ENCODE data around the gene ARHGDIA.

Gene ARHGDIA

GRCh38 chr17:81905993-81906392 is 34.9 kb upstream of the ARHGDIA start:
- no peak for DNase-seq

GRCh38 chr17:81905424-81905875 is 34.3 kb upstream of the ARHGDIA start:
- DNase-seq, result no peak

GRCh38 chr17:81904600-81905423 is 33.7 kb upstream of the ARHGDIA start:
- no peak for DNase-seq

GRCh38 chr17:81903896-81904599 is 32.9 kb upstream of the ARHGDIA start:
- DNase-seq, result no peak

GRCh38 chr17:81903415-81903831 is 32.3 kb upstream of the ARHGDIA start:
- no peak for DNase-seq

- DNase-seq, result no peak
Observed at GRCh38 chr17:81902653-81903414, 31.7 kb upstream of the ARHGDIA start.

GRCh38 chr17:81902023-81902652 is 31.0 kb upstream of the ARHGDIA start, which contains the start of gene NPB:
Gene NPB (plus strand): TSS chr17:81902238. CDS start chr17:81902278, 40 bp downstream.
- no peak for DNase-seq

GRCh38 chr17:81901167-81902022 is 30.3 kb upstream of the ARHGDIA start:
- no peak for DNase-seq

GRCh38 chr17:81900181-81900820 is 29.2 kb upstream of the ARHGDIA start:
- no peak for DNase-seq

- no peak for DNase-seq
Observed at GRCh38 chr17:81899514-81900166, 28.5 kb upstream of the ARHGDIA start.

- no peak for DNase-seq
Observed at GRCh38 chr17:81898885-81899284, 27.7 kb upstream of the ARHGDIA start.

GRCh38 chr17:81898029-81898866 is 27.1 kb upstream of the ARHGDIA start:
- no peak for DNase-seq

GRCh38 chr17:81895400-81895799 is 24.3 kb upstream of the ARHGDIA start:
- DNase-seq, result no peak

- no peak for DNase-seq
Observed at GRCh38 chr17:81891303-81891552, 20.1 kb upstream of the ARHGDIA start.

- no peak for DNase-seq
Observed at GRCh38 chr17:81890447-81891302, 19.5 kb upstream of the ARHGDIA start.

- no peak for DNase-seq
Observed at GRCh38 chr17:81889602-81890001, 18.5 kb upstream of the ARHGDIA start.

- no peak for DNase-seq
Observed at GRCh38 chr17:81888988-81889595, 18.0 kb upstream of the ARHGDIA start.

Data from cortex of kidney (tissue), 1 donor.